GM12875 (cell line): Measurements from ENCODE around the gene GNB1L.

Source experiments
- H3K4me3 ChIP-seq: one replicate; pipeline ENCODE4 v1.5.1; 2011; ENCODE audit warnings: low read depth, low read length, control low read depth
- TF ChIP-seq, protein P1 (sequence below): IDR thresholded peaks from 2 replicates; pipeline ENCODE4 v1.5.1; 2011; ENCODE audit warnings: low read depth, mild to moderate bottlenecking, control low read depth, inconsistent platforms, low read length, moderate library complexity, borderline replicate concordance; ENCODE audit not compliant: insufficient read depth

GNB1L gene

DNA sequence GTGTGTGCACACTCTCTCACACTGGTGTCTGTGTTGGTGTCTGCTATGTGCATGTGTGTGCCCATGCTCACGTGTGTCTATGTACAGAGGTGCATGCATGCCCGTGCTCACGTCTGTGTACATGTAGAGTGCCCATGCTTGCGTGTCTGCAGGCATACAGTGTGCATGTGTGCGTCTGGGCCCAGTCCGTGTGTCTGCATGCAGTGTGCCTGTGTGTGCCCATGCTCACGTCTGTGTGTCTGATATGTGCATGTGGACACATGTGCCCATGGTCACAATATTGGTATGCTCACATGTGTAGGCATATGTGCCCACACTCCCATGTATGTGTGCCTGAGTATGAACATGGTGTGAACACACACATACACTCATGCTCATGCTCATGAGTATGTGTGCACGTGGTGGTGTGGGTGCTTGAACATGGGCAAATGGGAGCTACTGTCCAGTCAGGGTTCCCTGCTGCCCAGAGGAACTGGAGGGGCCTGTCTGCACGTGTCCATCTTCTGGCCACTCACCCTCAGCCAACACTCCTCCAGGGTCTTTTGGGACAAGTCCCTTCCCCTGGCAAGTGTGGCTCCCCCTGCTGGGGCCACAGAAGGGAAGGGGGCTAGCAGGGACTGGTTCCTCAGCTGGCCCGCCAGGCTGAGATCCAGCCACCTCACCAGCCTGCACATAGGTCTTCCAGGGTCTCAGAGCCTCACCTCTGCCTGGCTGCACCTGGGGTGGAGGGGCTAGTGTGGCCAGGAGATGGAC is 101.4 kb downstream of the GNB1L start:
- TF ChIP-seq, protein P1, sequence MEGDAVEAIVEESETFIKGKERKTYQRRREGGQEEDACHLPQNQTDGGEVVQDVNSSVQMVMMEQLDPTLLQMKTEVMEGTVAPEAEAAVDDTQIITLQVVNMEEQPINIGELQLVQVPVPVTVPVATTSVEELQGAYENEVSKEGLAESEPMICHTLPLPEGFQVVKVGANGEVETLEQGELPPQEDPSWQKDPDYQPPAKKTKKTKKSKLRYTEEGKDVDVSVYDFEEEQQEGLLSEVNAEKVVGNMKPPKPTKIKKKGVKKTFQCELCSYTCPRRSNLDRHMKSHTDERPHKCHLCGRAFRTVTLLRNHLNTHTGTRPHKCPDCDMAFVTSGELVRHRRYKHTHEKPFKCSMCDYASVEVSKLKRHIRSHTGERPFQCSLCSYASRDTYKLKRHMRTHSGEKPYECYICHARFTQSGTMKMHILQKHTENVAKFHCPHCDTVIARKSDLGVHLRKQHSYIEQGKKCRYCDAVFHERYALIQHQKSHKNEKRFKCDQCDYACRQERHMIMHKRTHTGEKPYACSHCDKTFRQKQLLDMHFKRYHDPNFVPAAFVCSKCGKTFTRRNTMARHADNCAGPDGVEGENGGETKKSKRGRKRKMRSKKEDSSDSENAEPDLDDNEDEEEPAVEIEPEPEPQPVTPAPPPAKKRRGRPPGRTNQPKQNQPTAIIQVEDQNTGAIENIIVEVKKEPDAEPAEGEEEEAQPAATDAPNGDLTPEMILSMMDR, result peak; percentile 26; the same call in 1 of the 2 replicates
- no peak overlapping the region for H3K4me3 ChIP-seq

DNA sequence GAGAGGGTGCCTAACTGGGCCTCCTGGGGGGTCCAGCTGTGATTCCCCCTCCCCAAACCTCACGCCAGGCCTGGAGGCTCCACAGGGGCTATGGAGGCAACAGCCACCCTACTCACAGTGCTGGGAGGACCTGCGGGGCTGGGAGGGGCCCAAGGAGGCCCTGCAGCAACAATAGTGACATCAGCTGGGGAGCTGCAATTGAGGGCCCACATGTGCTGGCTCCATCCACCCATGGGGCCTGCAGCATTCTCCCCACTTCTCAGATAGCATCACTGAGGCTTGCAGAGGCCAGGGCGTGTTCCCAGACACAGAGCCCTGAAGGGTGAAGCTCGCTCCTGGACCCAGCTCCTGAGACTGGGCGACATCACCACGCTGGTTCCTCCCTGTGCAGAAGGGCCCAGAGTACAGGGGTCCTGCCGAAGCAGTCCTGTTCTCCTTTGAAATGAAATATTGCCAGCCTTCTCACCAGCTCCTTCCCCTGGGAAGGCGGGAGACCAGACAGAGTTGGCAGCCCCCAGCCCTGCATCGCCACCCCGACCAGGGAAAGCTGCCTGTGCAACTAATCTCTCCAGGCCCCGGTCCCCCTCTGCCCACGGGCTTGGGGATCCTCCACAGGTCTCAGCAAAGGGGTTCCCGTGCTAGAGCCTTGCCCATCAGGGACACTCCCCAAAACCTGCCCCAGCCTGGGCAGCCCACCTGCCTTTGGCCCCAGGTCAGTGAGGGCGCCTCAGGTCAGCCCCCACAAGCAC is 103.0 kb downstream of the GNB1L start:
- TF ChIP-seq, protein P1, result no peak
- H3K4me3 ChIP-seq, result no peak overlapping the region

DNA sequence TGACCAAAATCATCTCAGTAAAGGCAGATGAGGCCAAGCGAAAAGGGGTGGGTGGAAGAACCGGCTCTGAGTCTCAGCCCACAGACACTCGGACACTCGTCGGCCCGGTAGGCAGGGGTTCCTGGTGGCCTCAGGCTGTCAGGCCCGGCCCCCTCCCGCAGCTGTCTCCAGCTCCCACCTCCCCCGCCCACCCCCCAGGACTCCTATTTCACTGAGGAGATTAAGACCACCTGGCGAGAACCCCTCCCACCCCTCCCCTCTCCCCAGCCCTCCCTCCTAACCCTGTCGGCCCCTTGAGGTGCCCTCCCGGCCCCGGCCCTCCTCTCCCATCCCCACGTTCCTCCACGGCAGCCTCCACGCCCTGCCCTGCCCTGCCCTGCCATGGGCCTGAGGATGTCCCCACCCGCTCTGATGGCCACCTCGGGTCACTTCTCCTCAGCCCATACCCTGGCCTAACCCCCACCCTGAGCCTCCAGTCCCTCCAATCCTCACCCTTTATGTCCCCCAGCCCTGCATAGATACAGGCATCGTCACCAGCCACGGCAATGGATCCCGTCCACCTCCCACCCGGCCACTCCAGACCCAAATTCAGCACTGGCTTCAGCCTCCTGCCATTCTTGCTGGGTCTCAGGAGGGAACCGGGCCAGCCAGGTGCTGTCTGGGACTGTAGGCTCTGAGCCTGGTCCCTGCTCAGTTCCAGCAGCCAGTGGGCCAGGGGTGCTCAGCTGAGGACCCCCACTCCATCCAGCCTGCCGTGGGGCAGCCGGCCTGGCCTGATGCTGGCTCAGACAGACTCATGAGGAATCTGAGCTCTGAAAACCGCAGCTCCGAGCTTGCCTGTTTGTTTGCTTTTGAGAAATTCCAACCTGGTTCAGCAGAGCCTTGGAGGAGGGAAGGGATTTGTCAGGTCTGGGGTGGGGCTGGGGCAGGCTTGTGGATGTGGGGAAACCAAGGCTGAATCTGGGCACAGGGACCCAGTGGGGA is 103.9 kb downstream of the GNB1L start:
- H3K4me3 ChIP-seq, result no peak overlapping the region
- TF ChIP-seq, protein P1, result no peak

DNA sequence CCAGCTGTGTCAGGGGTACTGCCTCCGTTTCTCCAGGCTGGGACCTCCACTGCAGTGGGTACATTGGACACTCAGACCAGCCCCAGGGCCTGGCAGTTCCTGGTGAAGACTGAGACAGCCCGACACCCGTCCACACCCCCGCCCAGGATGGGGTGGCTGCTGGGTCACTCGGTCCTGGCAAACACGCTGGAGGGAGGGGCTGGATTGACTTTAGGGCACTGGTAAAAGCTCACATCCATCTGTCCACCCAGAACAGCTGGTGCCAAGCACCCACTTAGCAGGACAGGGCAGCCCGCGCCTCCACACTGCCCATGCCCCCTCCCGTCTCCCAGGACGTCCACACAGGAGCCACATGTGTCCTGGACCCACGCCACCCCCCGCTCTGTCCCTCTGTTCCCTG is 104.8 kb downstream of the GNB1L start:
- TF ChIP-seq, protein P1, result no peak
- H3K4me3 ChIP-seq, result no peak overlapping the region

DNA sequence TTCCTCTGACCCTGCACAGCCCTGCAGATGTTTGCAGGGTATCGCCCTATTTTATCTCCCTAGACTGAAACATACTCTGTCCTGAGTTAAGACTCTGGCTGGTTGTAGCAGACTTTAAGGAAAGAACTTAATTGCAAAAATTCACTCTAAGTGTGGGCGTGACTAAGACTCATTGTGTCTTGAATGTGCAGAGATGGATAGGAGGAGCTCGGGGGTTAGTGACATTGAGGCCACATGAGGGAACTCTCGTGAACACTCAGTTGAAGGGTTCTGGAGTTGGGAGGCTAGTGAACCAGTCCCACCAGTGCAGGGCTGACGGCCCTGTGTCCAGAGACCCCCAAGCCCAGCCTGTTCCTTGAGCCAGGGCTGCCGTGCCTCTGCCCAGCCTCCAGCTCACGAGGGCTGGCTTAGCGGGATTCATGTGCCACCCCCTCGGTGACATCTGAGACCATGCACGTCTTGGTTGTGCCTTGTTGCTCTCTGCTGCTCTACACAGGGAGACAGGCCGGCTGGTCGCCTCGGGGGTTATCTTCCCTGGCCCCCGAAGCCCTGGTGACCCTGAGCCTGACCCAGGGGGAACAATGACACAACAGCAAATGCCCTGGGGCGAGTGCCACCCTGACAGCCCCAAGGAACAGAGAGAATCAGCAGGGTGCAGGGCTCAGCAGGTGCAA is 105.5 kb downstream of the GNB1L start:
- H3K4me3 ChIP-seq, result no peak overlapping the region
- TF ChIP-seq, protein P1, result no peak

DNA sequence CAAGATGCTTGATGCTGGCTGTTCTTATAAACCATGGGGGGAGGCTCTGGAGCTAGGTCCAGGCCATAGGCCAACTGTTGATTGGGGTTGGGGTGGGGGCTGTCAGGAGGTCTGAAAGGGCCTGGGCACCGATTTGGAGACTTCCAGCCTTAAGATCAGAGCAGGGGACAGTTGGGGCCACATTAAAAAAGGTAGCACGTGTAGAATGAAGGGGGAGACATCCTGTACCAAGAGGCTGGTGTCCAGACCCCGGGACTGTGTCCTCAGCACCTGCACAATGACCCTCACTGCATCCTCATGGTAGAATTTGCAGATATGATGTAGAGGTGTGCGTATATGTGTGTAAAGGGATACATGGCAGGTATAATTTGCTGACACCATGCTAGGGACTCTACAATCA is 106.5 kb downstream of the GNB1L start:
- H3K4me3 ChIP-seq, result no peak overlapping the region
- TF ChIP-seq, protein P1, result no peak
